ENCODE results near the gene SARM1. TPM values are rescaled to one million over a fixed set of nuclear protein-coding genes. Genes with fewer than 3 reads are reported as not detected.

Gene SARM1
- total RNA-seq, 1 experiment from 2014 or later = 4.5 TPM

DNA sequence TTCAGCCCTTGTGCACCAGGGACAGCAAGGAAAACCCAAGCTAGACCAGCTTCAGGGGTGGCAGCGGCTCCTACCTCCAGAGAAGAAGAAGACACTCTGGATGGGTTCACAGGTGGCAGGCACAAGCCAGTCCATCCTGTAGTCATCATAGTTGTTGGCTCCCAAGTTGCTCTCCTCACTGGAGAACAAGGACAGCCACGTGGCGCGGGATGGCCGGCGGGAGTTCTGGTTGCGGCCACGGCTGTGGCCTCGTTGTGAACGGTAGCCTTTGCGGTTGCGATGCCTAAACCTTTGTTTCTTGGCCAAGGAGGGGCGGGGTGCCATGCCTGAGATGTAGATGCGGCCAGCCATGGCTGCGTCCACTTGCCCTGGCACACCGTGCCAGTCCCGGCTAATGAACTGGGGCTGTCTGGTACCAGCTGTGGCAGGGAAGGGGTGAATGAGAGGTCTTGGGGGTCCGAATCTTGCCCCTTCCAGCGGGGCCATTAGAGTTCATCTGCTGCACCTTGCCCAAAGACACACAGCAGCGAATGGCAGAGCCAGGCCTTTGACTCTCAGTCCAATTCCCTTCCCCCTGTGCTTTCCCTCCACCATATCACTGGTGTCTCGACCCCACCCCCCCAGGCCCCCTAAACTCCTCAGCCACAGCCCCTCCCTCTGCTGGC is 3.7 kb upstream of the SARM1 start:
- DNase-seq (ENCODE audit: extremely low read depth, low read depth) = no peak

DNA sequence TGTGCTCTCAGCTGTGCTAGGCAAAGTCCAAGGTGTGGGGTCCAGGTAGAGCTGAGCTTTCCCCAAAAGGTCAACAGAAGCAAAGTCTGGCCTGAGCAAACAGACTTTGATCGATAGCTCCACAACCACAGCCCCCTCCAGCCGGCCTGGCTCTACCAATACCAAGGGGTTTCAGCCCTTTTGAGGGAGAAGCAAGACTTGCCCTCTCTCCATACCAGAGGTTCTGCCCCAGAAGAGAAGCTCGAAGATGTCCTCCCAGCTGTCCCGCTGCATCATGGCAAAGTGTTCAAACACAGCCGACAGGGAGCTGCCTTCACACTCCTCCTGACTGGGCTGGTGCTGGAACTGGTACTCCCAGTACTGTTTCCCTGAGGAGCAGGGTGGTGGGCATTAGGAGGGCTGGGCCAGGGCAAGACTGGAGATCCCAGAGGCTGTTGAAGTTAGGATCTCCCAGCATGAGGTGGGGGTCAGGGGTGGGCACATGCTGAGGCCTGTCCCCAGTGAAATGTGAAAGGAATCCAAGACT is 3.1 kb upstream of the SARM1 start:
- no peak for DNase-seq (ENCODE audit: extremely low read depth, low read depth)

DNA sequence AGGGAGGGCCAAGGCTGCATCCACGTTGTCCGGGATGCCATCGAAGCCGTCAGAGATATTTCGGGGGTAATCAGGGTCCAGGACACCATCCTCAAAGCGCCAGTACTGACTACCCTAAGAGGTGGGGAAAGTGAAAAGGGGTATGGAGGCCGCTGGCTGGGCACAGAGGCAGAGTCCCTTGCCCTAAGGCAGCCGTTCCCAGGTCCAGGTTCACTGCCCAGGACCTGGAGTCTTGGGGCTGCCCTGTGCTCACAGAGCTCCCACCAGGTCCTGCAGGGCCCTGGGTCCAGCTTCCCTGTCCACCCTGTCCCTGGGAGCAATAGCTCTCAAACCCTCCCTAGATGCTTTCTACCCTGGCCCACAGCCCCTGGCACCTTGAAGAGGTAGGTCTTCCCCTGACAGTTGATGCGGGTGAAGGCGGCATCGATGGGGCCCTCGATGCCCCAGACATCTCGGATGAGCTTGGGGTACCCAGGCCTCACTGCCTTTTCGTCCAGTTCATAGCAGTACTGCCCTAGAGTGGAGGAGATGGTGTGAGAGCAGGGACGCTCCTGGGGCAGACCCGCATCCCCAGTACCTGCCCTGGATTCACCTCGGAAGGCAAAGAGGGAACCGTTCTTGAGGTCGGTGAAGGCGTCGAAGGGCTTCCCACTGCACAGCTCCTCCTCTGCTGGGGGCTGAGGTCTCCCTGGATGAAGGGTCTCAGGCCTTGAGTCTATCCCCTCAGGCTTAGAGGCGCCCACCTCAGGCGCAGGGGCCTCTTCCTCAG is 2.4 kb upstream of the SARM1 start:
- no peak for DNase-seq (ENCODE audit: extremely low read depth, low read depth)

DNA sequence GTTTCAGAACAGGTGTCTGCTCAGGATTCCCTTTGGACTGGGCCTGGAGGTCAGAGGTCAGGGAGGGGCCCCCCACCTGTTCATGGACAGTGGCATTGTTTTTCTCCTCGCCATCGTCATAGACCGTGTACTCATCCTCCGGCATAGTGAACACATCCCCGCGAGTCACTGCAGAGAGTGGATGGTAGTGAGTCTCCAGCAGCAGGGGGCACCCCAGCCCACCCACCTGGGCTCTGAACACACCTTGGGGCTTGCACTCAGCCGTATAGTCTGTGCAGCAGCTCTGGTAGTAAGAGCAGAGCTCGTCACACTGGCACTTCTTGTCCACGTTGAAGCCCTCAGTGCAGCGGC is 1.8 kb upstream of the SARM1 start:
- DNase-seq (ENCODE audit: extremely low read depth, low read depth) = no peak

DNA sequence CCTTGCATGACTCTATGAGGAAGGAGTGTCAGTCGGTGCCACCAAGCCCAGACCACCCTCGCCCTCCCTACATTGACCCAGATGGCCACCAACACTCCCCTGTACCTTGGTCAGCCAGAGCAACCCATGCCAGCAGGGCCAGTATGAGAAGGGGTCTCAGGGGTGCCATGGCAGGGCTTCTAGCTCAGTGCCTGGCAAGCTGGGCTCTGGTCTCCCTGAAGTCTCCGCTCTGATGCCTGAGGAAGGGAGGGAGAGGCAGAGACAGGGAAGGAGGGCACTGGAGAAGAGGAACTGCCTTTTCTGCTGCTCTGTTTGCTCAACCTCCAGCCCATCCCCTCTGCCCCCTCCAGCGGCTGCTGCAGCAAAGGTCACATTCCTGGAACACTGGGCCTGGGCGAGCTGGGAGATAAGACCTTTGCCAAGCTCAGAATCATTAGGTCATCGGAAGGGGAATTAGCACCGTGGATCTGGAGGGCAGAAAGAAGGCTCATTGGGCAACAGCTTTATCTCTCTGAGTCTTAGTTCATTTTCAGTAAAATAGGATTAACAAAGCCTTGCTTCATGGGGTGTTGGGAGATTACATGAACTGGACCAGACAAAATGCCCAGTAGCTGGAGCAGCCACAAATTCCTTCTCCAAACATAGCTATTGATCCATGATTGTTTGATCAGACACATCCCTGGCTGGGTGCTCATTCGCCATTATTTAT is 1.3 kb upstream of the SARM1 start, which contains the start of gene VTN:
VTN (minus strand) TSS at position 273 of the 709 bp plus-strand sequence; CDS start at position 169, 104 bp downstream.
- DNase-seq (ENCODE audit: extremely low read depth, low read depth) = peak; percentile 51

DNA sequence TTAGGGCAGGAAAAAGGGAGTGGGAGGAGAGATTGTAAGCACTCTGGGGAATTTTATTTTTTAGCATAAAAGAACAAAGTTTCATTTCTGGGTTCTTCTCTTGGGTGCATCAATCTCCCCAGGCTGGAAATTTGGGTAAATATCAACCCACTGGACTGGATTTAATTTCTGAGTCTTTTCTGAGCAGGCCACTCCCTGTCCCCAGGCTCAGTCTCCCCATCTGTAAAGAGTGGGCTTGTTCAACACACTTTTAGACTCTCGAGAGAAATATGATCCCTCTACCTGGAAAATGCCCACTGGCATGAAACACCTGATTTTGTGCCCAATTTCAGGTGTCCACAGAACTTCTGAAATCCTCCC is 770 bp upstream of the SARM1 start:
- DNase-seq (ENCODE audit: extremely low read depth, low read depth) = no peak

DNA sequence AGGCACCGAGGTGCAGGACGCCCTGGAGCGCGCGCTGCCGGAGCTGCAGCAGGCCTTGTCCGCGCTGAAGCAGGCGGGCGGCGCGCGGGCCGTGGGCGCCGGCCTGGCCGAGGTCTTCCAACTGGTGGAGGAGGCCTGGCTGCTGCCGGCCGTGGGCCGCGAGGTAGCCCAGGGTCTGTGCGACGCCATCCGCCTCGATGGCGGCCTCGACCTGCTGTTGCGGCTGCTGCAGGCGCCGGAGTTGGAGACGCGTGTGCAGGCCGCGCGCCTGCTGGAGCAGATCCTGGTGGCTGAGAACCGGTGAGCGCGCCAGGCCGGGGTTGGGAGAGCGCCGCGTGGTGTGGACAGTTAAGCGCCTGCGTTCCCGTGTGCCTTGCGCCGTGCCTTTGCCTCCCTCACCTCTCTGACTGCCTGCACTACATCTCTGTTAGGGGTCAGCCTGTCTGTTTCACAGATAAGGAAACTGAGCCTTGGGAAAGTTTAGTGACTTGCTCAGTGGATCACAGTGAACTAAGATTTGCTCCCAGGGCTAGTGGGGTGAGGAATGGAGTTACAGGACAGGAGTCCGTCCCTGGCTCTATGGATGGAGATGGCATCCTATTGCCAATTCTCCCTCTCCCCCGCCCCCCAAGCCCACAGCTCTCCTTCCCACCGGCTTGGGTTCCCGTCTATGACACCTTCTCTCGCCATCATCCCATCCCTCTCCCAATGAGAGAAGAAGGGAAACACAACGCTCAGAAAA is 880 bp downstream of the SARM1 start:
- no peak for DNase-seq (ENCODE audit: extremely low read depth, low read depth)

DNA sequence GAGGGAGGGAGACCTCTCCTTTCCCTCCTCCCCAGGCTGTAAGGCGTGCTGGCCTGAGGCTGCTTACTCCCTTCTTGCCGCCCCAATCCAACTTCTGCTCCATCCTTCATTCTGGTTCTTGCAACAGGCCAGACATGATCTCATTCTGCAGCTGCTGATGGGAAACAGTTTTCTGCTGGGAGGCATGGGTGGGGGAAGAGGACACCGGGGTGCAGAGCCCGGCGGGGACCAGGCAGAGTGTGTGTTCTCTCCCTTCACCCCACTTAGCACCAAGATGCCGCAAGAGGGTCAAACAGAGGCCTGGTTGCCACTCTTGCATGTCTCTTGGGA is 1.4 kb downstream of the SARM1 start:
- no peak for DNase-seq (ENCODE audit: extremely low read depth, low read depth)

DNA sequence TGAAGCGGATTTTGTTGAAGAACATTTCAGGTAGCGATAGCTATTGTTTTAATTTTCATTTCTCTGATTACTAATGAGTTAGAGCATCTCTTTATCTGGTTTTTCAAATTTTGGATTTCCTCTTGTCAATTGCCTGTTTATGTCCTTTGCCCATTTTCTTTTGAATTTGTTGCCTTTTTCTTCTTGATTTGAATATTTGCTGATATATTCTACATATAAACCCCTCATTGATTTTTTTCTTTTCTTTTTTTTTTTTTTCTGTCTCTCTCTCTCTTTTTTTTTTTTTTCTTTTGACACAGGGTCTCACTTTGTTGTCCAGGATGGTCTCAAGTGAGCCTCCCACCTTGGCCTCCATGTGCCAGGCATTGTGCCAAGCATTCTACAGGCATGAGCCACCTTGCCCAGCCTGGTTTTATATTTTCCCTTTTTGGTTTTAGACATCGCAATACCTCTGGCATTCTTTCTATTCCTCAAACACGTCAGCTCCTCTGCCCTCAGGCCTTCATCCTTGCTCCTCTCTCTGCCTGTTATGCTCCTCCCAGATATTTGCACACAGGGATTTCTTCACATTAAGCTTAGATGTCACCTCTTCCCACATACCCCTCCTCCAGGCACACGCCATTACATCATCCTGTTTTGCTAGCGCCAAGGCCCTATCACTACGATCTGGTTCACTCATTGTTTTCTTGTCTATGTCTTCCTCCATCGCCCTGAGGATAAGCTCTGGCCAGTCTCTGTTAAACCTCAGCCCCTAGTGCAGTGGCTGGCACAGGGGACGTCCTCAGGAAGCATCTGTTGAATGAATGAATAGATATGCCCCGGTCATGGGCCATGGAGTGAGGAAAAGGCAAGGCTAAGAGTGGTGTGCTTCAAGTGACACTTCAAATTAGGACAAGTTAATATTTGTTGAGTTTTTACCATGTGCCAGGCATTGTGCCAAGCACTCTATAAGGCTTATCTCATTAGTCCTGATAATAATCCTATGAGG is 8.6 kb downstream of the SARM1 start:
- peak; percentile 40 for DNase-seq (ENCODE audit: extremely low read depth, low read depth)

DNA sequence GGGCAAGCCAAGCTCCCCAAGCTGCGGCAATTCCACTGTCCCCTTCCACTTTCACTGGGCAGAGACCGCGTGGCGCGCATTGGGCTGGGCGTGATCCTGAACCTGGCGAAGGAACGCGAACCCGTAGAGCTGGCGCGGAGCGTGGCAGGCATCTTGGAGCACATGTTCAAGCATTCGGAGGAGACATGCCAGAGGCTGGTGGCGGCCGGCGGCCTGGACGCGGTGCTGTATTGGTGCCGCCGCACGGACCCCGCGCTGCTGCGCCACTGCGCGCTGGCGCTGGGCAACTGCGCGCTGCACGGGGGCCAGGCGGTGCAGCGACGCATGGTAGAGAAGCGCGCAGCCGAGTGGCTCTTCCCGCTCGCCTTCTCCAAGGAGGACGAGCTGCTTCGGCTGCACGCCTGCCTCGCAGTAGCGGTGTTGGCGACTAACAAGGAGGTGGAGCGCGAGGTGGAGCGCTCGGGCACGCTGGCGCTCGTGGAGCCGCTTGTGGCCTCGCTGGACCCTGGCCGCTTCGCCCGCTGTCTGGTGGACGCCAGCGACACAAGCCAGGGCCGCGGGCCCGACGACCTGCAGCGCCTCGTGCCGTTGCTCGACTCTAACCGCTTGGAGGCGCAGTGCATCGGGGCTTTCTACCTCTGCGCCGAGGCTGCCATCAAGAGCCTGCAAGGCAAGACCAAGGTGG is 9.8 kb downstream of the SARM1 start:
- no peak for DNase-seq (ENCODE audit: extremely low read depth, low read depth)

DNA sequence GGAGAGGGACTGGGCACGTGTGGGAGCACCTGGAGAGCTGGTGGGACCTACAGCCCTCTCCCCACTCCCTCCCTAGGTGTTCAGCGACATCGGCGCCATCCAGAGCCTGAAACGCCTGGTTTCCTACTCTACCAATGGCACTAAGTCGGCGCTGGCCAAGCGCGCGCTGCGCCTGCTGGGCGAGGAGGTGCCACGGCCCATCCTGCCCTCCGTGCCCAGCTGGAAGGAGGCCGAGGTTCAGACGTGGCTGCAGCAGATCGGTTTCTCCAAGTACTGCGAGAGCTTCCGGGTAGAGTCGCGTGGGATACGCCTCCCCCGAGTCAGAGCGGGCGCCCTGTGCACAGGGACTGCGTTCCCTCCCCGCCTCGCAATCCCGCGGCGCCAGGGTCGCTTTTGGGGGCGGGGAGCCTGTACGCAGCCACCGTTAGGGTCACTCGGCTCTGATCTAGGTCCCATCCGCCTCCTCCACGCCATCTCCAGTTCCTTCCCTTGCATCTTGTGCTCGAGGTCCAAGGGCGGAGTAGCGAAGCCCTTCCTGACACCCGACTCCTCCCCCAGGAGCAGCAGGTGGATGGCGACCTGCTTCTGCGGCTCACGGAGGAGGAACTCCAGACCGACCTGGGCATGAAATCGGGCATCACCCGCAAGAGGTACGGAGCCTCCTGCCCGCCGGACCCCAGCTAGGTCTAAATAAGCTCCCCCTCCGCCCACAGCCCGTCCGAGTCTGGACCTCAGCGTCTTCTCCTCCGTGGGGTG is 13.0 kb downstream of the SARM1 start:
- DNase-seq (ENCODE audit: extremely low read depth, low read depth) = no peak

DNA sequence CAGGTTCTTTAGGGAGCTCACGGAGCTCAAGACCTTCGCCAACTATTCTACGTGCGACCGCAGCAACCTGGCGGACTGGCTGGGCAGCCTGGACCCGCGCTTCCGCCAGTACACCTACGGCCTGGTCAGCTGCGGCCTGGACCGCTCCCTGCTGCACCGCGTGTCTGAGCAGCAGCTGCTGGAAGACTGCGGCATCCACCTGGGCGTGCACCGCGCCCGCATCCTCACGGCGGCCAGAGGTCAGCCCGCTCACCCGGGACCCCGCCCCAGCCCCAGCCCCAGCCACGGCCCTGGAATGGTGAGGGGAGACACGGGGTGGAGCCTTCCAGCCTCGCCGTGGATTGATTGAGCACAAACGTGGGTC is 13.5 kb downstream of the SARM1 start:
- DNase-seq (ENCODE audit: extremely low read depth, low read depth) = no peak

DNA sequence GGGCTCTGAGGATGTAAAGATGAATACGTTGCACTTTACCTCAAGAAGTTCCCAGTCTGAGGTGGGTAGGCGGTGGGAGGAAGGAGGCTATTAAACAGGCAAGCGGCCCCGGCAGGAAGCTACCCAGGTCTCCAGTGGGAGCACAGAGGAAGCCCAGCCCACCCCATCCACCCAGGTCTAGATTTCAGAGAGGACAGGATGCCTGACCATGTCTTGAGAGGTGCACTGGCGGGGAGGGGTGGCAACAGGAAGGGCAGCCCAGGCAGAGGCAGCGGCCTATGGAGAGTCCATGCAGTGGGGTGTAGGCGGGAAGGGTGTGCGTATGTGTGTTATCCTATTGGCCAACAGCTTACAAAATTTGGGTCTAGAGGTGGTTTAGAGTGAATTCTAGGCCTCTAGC is 13.9 kb downstream of the SARM1 start:
- DNase-seq (ENCODE audit: extremely low read depth, low read depth) = no peak

DNA sequence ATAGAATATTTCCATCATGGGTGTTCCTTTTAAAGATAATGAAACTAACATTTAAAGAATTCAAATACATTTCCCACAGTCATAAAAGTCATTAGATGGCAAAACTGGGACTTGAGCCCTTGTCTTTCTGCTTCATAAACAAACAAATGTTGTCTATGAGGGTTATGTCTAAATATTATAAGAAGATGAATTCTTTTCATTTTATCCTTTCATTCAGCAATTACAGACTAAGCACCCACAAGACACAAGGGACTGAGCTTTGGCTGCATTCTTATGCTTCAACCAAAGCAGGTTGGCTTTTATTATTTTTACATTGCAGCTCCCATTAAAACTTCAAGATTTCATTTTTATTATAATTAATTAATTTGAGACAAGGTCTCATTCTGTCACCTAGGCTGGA is 14.9 kb downstream of the SARM1 start:
- DNase-seq (ENCODE audit: extremely low read depth, low read depth) = no peak

DNA sequence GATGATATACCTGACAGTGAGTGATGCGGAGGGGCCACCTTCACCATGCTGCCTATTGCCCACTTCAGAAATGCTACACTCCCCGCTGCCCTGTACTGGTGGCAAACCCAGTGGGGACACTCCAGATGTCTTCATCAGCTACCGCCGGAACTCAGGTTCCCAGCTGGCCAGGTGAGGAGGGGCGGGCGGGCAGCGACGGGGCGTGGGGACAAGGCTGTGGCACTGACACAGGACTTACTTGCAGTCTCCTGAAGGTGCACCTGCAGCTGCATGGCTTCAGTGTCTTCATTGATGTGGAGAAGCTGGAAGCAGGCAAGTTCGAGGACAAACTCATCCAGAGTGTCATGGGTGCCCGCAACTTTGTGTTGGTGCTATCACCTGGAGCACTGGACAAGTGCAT is 16.6 kb downstream of the SARM1 start:
- DNase-seq (ENCODE audit: extremely low read depth, low read depth) = no peak

DNA sequence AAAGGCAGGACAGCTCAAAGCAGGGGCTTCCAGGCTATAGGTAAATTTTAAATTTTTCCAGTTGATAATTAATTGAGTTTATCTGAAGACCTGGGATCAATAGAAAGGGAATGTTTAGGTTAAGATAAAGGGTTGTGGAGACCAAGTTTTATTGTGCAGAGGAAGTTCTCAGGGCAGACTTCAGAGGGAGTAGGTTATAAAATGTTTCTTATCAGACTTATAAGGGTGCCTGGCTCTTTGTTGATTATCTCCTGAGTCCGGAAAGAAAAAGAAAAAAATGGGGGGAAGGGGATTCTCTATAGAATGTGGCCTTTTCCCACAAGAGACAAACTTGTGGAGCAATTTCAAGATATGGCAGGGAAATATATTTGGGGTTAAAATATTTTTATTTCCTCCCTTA is 18.6 kb downstream of the SARM1 start:
- DNase-seq (ENCODE audit: extremely low read depth, low read depth) = no peak

DNA sequence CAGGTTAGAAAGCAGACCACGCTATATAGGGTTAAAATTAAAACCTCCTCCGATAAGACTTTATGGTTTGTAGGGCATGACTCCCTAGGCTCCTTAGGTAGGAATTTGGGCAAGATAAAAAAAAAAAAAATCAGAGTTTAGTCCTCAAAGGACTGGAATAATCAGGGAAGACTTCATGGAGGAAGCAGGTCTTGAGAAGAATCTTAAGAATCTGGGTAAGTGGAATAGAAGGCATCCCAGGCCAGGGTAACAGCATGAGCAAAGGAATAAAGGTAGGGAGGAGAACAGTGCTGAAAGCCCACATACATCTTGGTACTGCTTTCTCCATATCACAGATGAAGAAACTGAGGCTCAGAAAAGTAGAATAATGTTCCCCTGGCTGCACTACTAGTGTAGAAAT is 19.1 kb downstream of the SARM1 start:
- DNase-seq (ENCODE audit: extremely low read depth, low read depth) = no peak

DNA sequence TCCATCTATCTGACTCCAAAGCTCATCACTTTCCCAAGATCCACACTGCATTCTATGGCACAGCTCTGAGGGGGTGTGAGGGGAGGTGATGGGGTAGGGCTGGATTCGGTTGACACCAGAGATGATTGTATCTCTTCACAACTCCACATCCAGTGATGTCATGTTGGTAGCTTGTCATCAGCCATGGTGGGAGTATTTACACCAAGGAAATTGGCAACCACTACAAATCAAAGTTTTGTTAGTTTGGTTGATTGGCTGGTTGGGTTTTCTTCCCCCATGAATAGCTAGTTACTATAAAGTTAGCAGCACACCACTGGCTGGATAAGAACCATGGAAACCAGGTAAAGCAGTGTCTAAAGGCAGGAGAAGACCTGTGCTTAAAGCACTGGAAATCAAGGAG is 19.5 kb downstream of the SARM1 start:
- no peak for DNase-seq (ENCODE audit: extremely low read depth, low read depth)

DNA sequence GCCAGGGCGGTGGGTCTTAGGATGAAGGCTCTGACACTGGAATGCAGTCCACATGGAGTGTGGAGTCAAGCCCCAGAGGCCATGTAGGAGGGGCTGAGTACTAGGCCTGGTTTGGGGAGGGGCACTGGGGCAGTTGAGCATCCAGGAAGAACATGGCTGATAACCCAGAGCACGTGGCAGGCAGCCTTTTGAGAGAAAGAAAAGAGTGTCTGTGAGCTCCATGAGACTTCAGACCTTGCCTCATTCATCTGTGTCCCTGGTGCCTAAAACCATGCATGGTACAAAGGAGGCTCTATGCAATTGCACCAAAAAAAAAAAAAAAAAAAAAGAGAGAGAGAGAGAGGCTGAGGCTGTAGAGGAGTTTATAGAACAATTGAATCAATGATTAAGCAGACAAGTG is 19.9 kb downstream of the SARM1 start:
- no peak for DNase-seq (ENCODE audit: extremely low read depth, low read depth)
